Liver (tissue), 1 donor: ENCODE results near the gene PARD3.

Experiments used
- MAX ChIP-seq: IDR thresholded peaks from 2 replicates; pipeline ENCODE4 v1.6.1; 2016; ENCODE audit warnings: antibody characterized with exemption
- ZBTB33 ChIP-seq: IDR thresholded peaks from 2 replicates; pipeline ENCODE4 v1.6.1; 2016; ENCODE audit warnings: antibody characterized with exemption

- TF ChIP-seq ZBTB33 (no peak), MAX (no peak)
Measured at GRCh38 chr10:34816501-34817002, 1.5 kb upstream of the PARD3 start.
